HepG2 (cell line): Measurements from ENCODE around the gene ZBTB46. TPM values are rescaled to one million over a fixed set of nuclear protein-coding genes. Genes with fewer than 3 reads are reported as not detected.

Source experiments
- ARNT2 ChIP-seq: sonication (generic); formaldehyde crosslinking; IDR thresholded peaks from 2 replicates; pipeline ENCODE4 v1.8.0; 2022; ENCODE audit warnings: mild to moderate bottlenecking, low read depth, missing genetic modification reagents, moderate library complexity
- ATF6 ChIP-seq: sonication (generic); formaldehyde crosslinking; conservative IDR thresholded peaks from 2 replicates; pipeline ENCODE4 v1.4.0; 2020; ENCODE audit warnings: missing genetic modification reagents
- BRCA1 ChIP-seq: sonication (generic); formaldehyde crosslinking; IDR thresholded peaks from 2 replicates; pipeline ENCODE4 v1.4.0; 2020; ENCODE audit warnings: missing genetic modification reagents
- CEBPB ChIP-seq: IDR thresholded peaks from 2 replicates; pipeline ENCODE4 v1.6.1; 2011; ENCODE audit warnings: low read depth, low read length, improper control_type of control experiment, borderline replicate concordance
- CHD4 ChIP-seq: fragments of 200-600 bp; sonication (generic); IDR thresholded peaks from 2 replicates; pipeline ENCODE4 v1.7.0; 2017; ENCODE audit warnings: mild to moderate bottlenecking, low read length, borderline replicate concordance
- GPBP1L1 ChIP-seq: sonication (generic); formaldehyde crosslinking; IDR thresholded peaks from 2 replicates; pipeline ENCODE4 v1.5.0; 2020; ENCODE audit warnings: mild to moderate bottlenecking, missing genetic modification reagents
- IKZF1 ChIP-seq: fragments of 450-650 bp; IDR thresholded peaks from 2 replicates; pipeline ENCODE4 v1.7.1; 2016
- MBD4 ChIP-seq: IDR thresholded peaks from 2 replicates; pipeline ENCODE4 v1.6.1; 2012; ENCODE audit warnings: low read length, inconsistent platforms, borderline replicate concordance
- MLLT10 ChIP-seq: sonication (generic); formaldehyde crosslinking; IDR thresholded peaks from 2 replicates; pipeline ENCODE4 v1.4.0; 2020; ENCODE audit warnings: missing genetic modification reagents
- ONECUT2 ChIP-seq: sonication (generic); formaldehyde crosslinking; IDR thresholded peaks from 2 replicates; pipeline ENCODE4 v1.4.0; 2020; ENCODE audit warnings: missing genetic modification reagents
- RBAK ChIP-seq: sonication (generic); formaldehyde crosslinking; IDR thresholded peaks from 2 replicates; pipeline ENCODE4 v1.5.1; 2020; ENCODE audit warnings: mild to moderate bottlenecking, missing genetic modification reagents
- RELA ChIP-seq: sonication (generic); formaldehyde crosslinking; IDR thresholded peaks from 2 replicates; pipeline ENCODE4 v1.4.0; 2020; ENCODE audit warnings: missing genetic modification reagents
- SRSF1 ChIP-seq: fragments of 200-400 bp; formaldehyde crosslinking; optimal IDR thresholded peaks from 2 replicates; pipeline ENCODE3; 2017; ENCODE audit warnings: mild to moderate bottlenecking, low read depth, low read length, moderate library complexity
- TP53 ChIP-seq: sonication (generic); formaldehyde crosslinking; conservative IDR thresholded peaks from 2 replicates; pipeline ENCODE4 v1.4.0; 2020; ENCODE audit warnings: missing genetic modification reagents
- ZBTB39 ChIP-seq: sonication (generic); formaldehyde crosslinking; IDR thresholded peaks from 2 replicates; pipeline ENCODE4 v1.5.0; 2020; ENCODE audit warnings: missing genetic modification reagents
- ZGPAT ChIP-seq: IDR thresholded peaks from 2 replicates; pipeline ENCODE4 v1.6.1; 2016; ENCODE audit warnings: mild to moderate bottlenecking
- ZNF275 ChIP-seq: sonication (generic); formaldehyde crosslinking; IDR thresholded peaks from 2 replicates; pipeline ENCODE4 v1.8.0; 2022; ENCODE audit warnings: missing genetic modification reagents, mild to moderate bottlenecking, inconsistent platforms, borderline replicate concordance
- ZNF503 ChIP-seq: sonication (generic); formaldehyde crosslinking; IDR thresholded peaks from 2 replicates; pipeline ENCODE4 v1.4.0; 2020; ENCODE audit warnings: missing genetic modification reagents
- ZNF547 ChIP-seq: sonication (generic); formaldehyde crosslinking; IDR thresholded peaks from 2 replicates; pipeline ENCODE4 v1.5.1; 2020; ENCODE audit warnings: mild to moderate bottlenecking, missing genetic modification reagents
- ZSCAN29 ChIP-seq: sonication (generic); formaldehyde crosslinking; conservative IDR thresholded peaks from 2 replicates; pipeline ENCODE4 v1.4.0; 2020; ENCODE audit warnings: mild to moderate bottlenecking, missing genetic modification reagents
- polyA plus RNA-seq, 8 experiments: library from polyadenylated mRNA; depleted of rRNA in 3 of 8; stranded (reverse) in 7 of 8; unstranded in 1 of 8; fragments of >200 nt; fragmentation: Illumina TruSeq in 4 of 8; extraction: Trizol in 4 of 8; gene quantifications; 2 replicates each; pipeline versions ENCODE4 v1.2.1 to v1.2.3, GENCODE V29; 2011 to 2016; ENCODE audit warnings: low read depth in 4 of 8, missing spikeins in 1 of 8, mixed read lengths in 1 of 8; ENCODE audit not compliant: insufficient read depth in 1 of 8
- total RNA-seq, 5 experiments: library from RNA; depleted of rRNA; stranded (reverse); fragments of >200 nt; fragmentation: Illumina TruSeq; extraction: Trizol; gene quantifications; 2 replicates each; pipeline ENCODE4 v1.2.3, GENCODE V29; 2016; ENCODE audit warnings: low read depth in 1 of 5

Gene ZBTB46
- total and polyA plus RNA-seq, 2 of the 13 experiments (the other 11 are each of a cell fraction or from before 2014, with no cell fraction given), result 1.6 to 13.5 TPM

GRCh38 chr20:63740627-63741353, 90.3 kb downstream of the ZBTB46 start (continued):
- TF ChIP-seq ZNF503 (peak; percentile 98), ZBTB39 (peak; percentile 59; the same call in 1 of the 2 replicates), RBAK (no peak), ATF6 (CRISPR knock-in tag) (peak; percentile 78), ZNF547 (CRISPR knock-in tag) (peak; percentile 81; the same call in 1 of the 2 replicates), TP53 (CRISPR knock-in tag) (peak; percentile 86; the same call in 1 of the 2 replicates), CHD4 (0 out of 2 replicates have a peak, but pooled peaks have one; percentile 17), ARNT2 (CRISPR knock-in tag) (peak; percentile 98), ZNF275 (CRISPR knock-in tag) (peak; percentile 99), CEBPB (peak; percentile 100), MBD4 (no peak), ONECUT2 (CRISPR knock-in tag) (no peak), SRSF1 (peak; percentile 75), MLLT10 (CRISPR knock-in tag) (no peak), IKZF1 (no peak), RELA (no peak), BRCA1 (CRISPR knock-in tag) (peak; percentile 96), ZGPAT (CRISPR knock-in tag) (peak; percentile 98), GPBP1L1 (CRISPR knock-in tag) (no peak), ZSCAN29 (CRISPR knock-in tag) (peak; percentile 87)
